Esophagus squamous epithelium (tissue), 5 donors: ENCODE results near the gene UBQLN4. TPM values are rescaled to one million over a fixed set of nuclear protein-coding genes. Genes with fewer than 3 reads are reported as not detected.

ENCODE experiments used
- DNase-seq: peaks from one replicate; lab custom pipeline; 2025; lab: John Stamatoyannopoulos, UW
- H3K27ac ChIP-seq, 4 donors: fragments of 200-600 bp; sonication (generic); one replicate each; pipeline ENCODE4 v1.5.1; 2016 to 2019; ENCODE audit warnings: mild to moderate bottlenecking in 1 of 4
- H3K27me3 ChIP-seq, 4 donors: fragments of 200-600 bp; sonication (generic); 1 replicate in 3 of 4; 2 replicates in 1 of 4; pipeline versions ENCODE4 v1.5.1 to v1.6.0; 2017 to 2021; ENCODE audit warnings: antibody characterized with exemption in 1 of 4
- H3K36me3 ChIP-seq, 3 donors: fragments of 200-600 bp; sonication (generic); one replicate each; pipeline ENCODE4 v1.5.1; 2016 to 2019
- H3K4me1 ChIP-seq, 3 donors: fragments of 200-600 bp; sonication (generic); one replicate each; pipeline ENCODE4 v1.5.1; 2017 to 2019
- H3K4me3 ChIP-seq, 4 donors: fragments of 200-600 bp; sonication (generic); 1 replicate in 3 of 4; 2 replicates in 1 of 4; pipeline ENCODE4 v1.5.1; 2016 to 2019; ENCODE audit warnings: mild to moderate bottlenecking in 2 of 4, moderate library complexity in 1 of 4
- H3K9me3 ChIP-seq, 3 donors: fragments of 200-600 bp; sonication (generic); one replicate each; pipeline ENCODE4 v1.5.1; 2016 to 2019
- CTCF ChIP-seq, 6 experiments: fragments of 450-650 bp in 4 of 6; fragments of 200-600 bp in 2 of 6; sonication (generic) in 2 of 6; IDR thresholded peaks; one replicate each; pipeline ENCODE4 v1.5.1; 2016 to 2019; ENCODE audit warnings: antibody characterized with exemption in 6 of 6, mild to moderate bottlenecking in 4 of 6, moderate library complexity in 4 of 6
- POLR2A ChIP-seq, 4 donors: fragments of 450-650 bp; IDR thresholded peaks; one replicate each; pipeline ENCODE4 v1.6.1; 2017; ENCODE audit warnings: antibody characterized with exemption in 4 of 4, mild to moderate bottlenecking in 4 of 4, moderate library complexity in 3 of 4
- WGBS, 2 donors: methylation state at CpG; one replicate each; pipeline ENCODE4 v1.1.5; 2018; 5-methylcytosine and 5-hydroxymethylcytosine counted together
- intact Hi-C: fragments of 100-400 bp; cut with DNase I; formaldehyde crosslinking; loops from one replicate; pipeline ENCODE4 v1.15.0; 2022
- total RNA-seq, 4 donors: library from RNA; depleted of rRNA; stranded (reverse); fragments of >200 nt; gene quantifications; one replicate each; pipeline ENCODE4 v1.1.0, GENCODE V29; 2016
- donor health status: DM: yes; HTN: yes; CAD: no.

Gene UBQLN4
- total RNA-seq, 4 donors from 2014 or later = 19.7 to 32.7 (median 25.5) TPM

GRCh38 chr1:156095906-156096508 lies 42.4 kb upstream of the UBQLN4 start:
- TF ChIP-seq POLR2A (IDR thresholded peaks at IDR 0.05) (no peak), CTCF (IDR thresholded peaks at IDR 0.05) (no peak)
- H3K4me1 ChIP-seq = peaks cover 23 to 45% (median 43%) of the 10 kb centered on the region in 3 donors
- H3K27me3 ChIP-seq = no peaks in the 10 kb centered on the region
- 21 to 30% methylated on average over 3 of the region's 3 CpGs for WGBS, 2 donors
- no peak overlapping the region for H3K4me3 ChIP-seq
- no peaks in the 10 kb centered on the region for H3K9me3 ChIP-seq
- DNase-seq = no peak
- intact Hi-C loops = loop anchor here (2.0 kb wide), 1 partner anchor 33 kb away; no protein-coding TSS in a partner anchor
- H3K27ac ChIP-seq = peak overlapping the region; percentile 67 to 92 (median 78)
- H3K36me3 ChIP-seq = no peaks in the 10 kb centered on the region

- H3K36me3 ChIP-seq = no peaks in the 10 kb centered on the region
- H3K4me3 ChIP-seq = no peak overlapping the region
- WGBS, 2 donors = 67 to 69% methylated on average over 2 of the region's 2 CpGs
- H3K27me3 ChIP-seq = no peaks in the 10 kb centered on the region
- intact Hi-C loops = loop anchor here (5.0 kb wide), 1 partner anchor 136 kb away; no protein-coding TSS in a partner anchor
- no peak for DNase-seq
- H3K9me3 ChIP-seq = no peaks in the 10 kb centered on the region
- TF ChIP-seq POLR2A (IDR thresholded peaks at IDR 0.05) (no peak), CTCF (IDR thresholded peaks at IDR 0.05) (no peak)
- no peak overlapping the region for H3K27ac ChIP-seq
- H3K4me1 ChIP-seq = peaks cover 3 to 21% (median 21%) of the 10 kb centered on the region in 3 donors
Measured at GRCh38 chr1:156091610-156092009, 38.0 kb upstream of the UBQLN4 start.

GRCh38 chr1:156090840-156091188 lies 37.2 kb upstream of the UBQLN4 start:
- H3K4me1 ChIP-seq = peaks cover 0 to 19% (median 14%) of the 10 kb centered on the region in 3 donors
- intact Hi-C loops = loop anchor here (5.0 kb wide), 1 partner anchor 136 kb away; no protein-coding TSS in a partner anchor
- H3K36me3 ChIP-seq = no peaks in the 10 kb centered on the region
- TF ChIP-seq CTCF (IDR thresholded peaks at IDR 0.05) (peak; percentile 85 to 92 (median 88)), POLR2A (IDR thresholded peaks at IDR 0.05) (no peak)
- no peak overlapping the region for H3K27ac ChIP-seq
- H3K27me3 ChIP-seq = no peaks in the 10 kb centered on the region
- 11 to 63% methylated on average over 7 to 10 of the region's 14 CpGs for WGBS, 2 donors
- no peak for DNase-seq
- no peak overlapping the region for H3K4me3 ChIP-seq
- no peaks in the 10 kb centered on the region for H3K9me3 ChIP-seq

- intact Hi-C loops = loop anchor here (5.0 kb wide), 1 partner anchor 137 kb away; no protein-coding TSS in a partner anchor
- Histone ChIP-seq H3K27me3 (no peaks in the 10 kb centered on the region), H3K9me3 (no peaks in the 10 kb centered on the region), H3K27ac (peak overlapping the region in 1 of 4 donors; percentile 22), H3K4me3 (no peak overlapping the region), H3K36me3 (no peaks in the 10 kb centered on the region), H3K4me1 (peaks cover 0 to 14% (median 8%) of the 10 kb centered on the region in 3 donors)
- WGBS, 2 donors = 23 to 42% methylated on average over 4 to 5 of the region's 5 CpGs
- TF ChIP-seq POLR2A (IDR thresholded peaks at IDR 0.05) = no peak
- TF ChIP-seq CTCF (IDR thresholded peaks at IDR 0.05) = no peak
- DNase-seq = no peak
Measured at GRCh38 chr1:156090138-156090839, 36.7 kb upstream of the UBQLN4 start.

- TF ChIP-seq CTCF (IDR thresholded peaks at IDR 0.05) (no peak), POLR2A (IDR thresholded peaks at IDR 0.05) (no peak)
- DNase-seq = no peak
- H3K4me3 ChIP-seq = no peak overlapping the region
- H3K36me3 ChIP-seq = no peaks in the 10 kb centered on the region
- H3K4me1 ChIP-seq = peaks cover 0 to 13% (median 5%) of the 10 kb centered on the region in 3 donors
- intact Hi-C loops = loop anchor here (5.0 kb wide), 1 partner anchor 138 kb away; no protein-coding TSS in a partner anchor
- WGBS, 2 donors = 40 to 67% methylated on average over 1 to 2 of the region's 6 CpGs
- H3K9me3 ChIP-seq = no peaks in the 10 kb centered on the region
- peak overlapping the region in 1 of 4 donors; percentile 22 for H3K27ac ChIP-seq
- H3K27me3 ChIP-seq = no peaks in the 10 kb centered on the region
Measured at GRCh38 chr1:156089704-156090103, 36.1 kb upstream of the UBQLN4 start.
